CD14-positive monocyte (primary cell): Measurements from ENCODE around the gene LAS1L. TPM values are rescaled to one million over a fixed set of nuclear protein-coding genes. Genes with fewer than 3 reads are reported as not detected.
"Not testable (repeated sequence)": the region's sequence is repeated elsewhere in the genome, so short reads cannot be mapped to it uniquely, and the experiment has no call there.

Experiments
- DNase-seq, 3 donors: peaks; one replicate each; pipeline ENCODE4 v3.0.0-alpha.2; 2011 to 2022
- H2AFZ ChIP-seq: 2 replicates; pipeline ENCODE4 v1.6.0; 2012; ENCODE audit warnings: mild to moderate bottlenecking, low read depth, low read length, inconsistent platforms; ENCODE audit not compliant: insufficient read depth, poor library complexity, severe bottlenecking
- H3K27ac ChIP-seq, 2 donors: 1 replicate in 1 of 2; 2 replicates in 1 of 2; pipeline ENCODE4 v1.5.1; 2012 to 2013; ENCODE audit warnings: low read length in 2 of 2, control low read depth in 1 of 2, inconsistent platforms in 1 of 2, low read depth in 1 of 2, mild to moderate bottlenecking in 1 of 2
- H3K27me3 ChIP-seq, 2 donors: one replicate each; pipeline versions ENCODE4 v1.6.0 to v1.6.1; 2011 to 2013; ENCODE audit warnings: low read length in 2 of 2; ENCODE audit not compliant: control insufficient read depth in 2 of 2, insufficient read depth in 2 of 2
- H3K36me3 ChIP-seq, 2 donors: replicated peaks in 1 of 2; 1 replicate in 1 of 2; 2 replicates in 1 of 2; pipeline versions ENCODE4 v1.5.1 to v1.6.1; 2012 to 2013; ENCODE audit warnings: low read length in 2 of 2, control low read depth in 1 of 2, inconsistent platforms in 1 of 2, mild to moderate bottlenecking in 1 of 2; ENCODE audit not compliant: insufficient read depth in 2 of 2, control insufficient read depth in 1 of 2
- H3K4me1 ChIP-seq, 2 donors: 1 replicate in 1 of 2; 2 replicates in 1 of 2; pipeline versions ENCODE4 v1.5.1 to v1.6.1; 2012 to 2013; ENCODE audit warnings: low read length in 2 of 2, control low read depth in 1 of 2, inconsistent platforms in 1 of 2, mild to moderate bottlenecking in 1 of 2, moderate library complexity in 1 of 2; ENCODE audit not compliant: insufficient read depth in 2 of 2, control insufficient read depth in 1 of 2
- H3K4me2 ChIP-seq: replicated peaks from 2 replicates; pipeline ENCODE3; 2012; ENCODE audit warnings: low read length, moderate library complexity, mild to moderate bottlenecking; ENCODE audit not compliant: poor library complexity, severe bottlenecking; ENCODE audit errors: extremely low read depth
- H3K4me3 ChIP-seq, 3 experiments: fragments of 200-600 bp in 1 of 3; sonication (generic) in 1 of 3; replicated peaks in 1 of 3; 1 replicate in 2 of 3; 2 replicates in 1 of 3; pipeline ENCODE4 v1.5.1; 2011 to 2013; ENCODE audit warnings: low read length in 3 of 3, mild to moderate bottlenecking in 3 of 3, control low read depth in 2 of 3, low read depth in 2 of 3, inconsistent platforms in 1 of 3, moderate library complexity in 1 of 3
- H3K79me2 ChIP-seq: 2 replicates; pipeline ENCODE4 v1.6.0; 2012; ENCODE audit warnings: mild to moderate bottlenecking, control low read depth, inconsistent platforms, low read length, moderate library complexity; ENCODE audit not compliant: insufficient read depth
- H3K9ac ChIP-seq: 2 replicates; pipeline ENCODE4 v1.6.0; 2017; ENCODE audit warnings: low read length, mild to moderate bottlenecking; ENCODE audit not compliant: insufficient read depth, poor library complexity, severe bottlenecking
- H3K9me3 ChIP-seq, 2 donors: replicated peaks in 1 of 2; 1 replicate in 1 of 2; 2 replicates in 1 of 2; pipeline versions ENCODE4 v1.5.1 to v1.6.1; 2012 to 2013; ENCODE audit warnings: low read length in 2 of 2, control low read depth in 1 of 2; ENCODE audit not compliant: control insufficient read depth in 1 of 2, insufficient read depth in 1 of 2
- H4K20me1 ChIP-seq: 2 replicates; pipeline ENCODE4 v1.6.0; 2012; ENCODE audit warnings: mild to moderate bottlenecking, low read length, control low read depth, moderate library complexity; ENCODE audit not compliant: insufficient read depth
- H3K27ac Mint-ChIP-seq, 7 donors: one replicate each; pipeline ENCODE4 v1.8.0; 2020; ENCODE audit warnings: mild to moderate bottlenecking in 7 of 7, mixed read lengths in 7 of 7, moderate library complexity in 6 of 7, inconsistent platforms in 2 of 7
- H3K27me3 Mint-ChIP-seq, 3 donors: one replicate each; pipeline ENCODE4 v1.8.0; 2021 to 2022; ENCODE audit warnings: low read depth in 3 of 3, mild to moderate bottlenecking in 3 of 3, mixed read lengths in 3 of 3, moderate library complexity in 3 of 3, inconsistent platforms in 1 of 3
- H3K36me3 Mint-ChIP-seq, 2 donors: one replicate each; pipeline ENCODE4 v1.8.0; 2020; ENCODE audit warnings: mixed read lengths in 2 of 2, inconsistent platforms in 1 of 2, mild to moderate bottlenecking in 1 of 2
- H3K4me1 Mint-ChIP-seq: one replicate; pipeline ENCODE4 v1.8.0; 2020; ENCODE audit warnings: mild to moderate bottlenecking, mixed read lengths
- H3K4me3 Mint-ChIP-seq, 2 donors: one replicate each; pipeline ENCODE4 v1.8.0; 2020; ENCODE audit warnings: mild to moderate bottlenecking in 2 of 2, mixed read lengths in 2 of 2, moderate library complexity in 1 of 2
- H3K9me3 Mint-ChIP-seq, 7 donors: one replicate each; pipeline ENCODE4 v1.8.0; 2020 to 2022; ENCODE audit warnings: mixed read lengths in 7 of 7, mild to moderate bottlenecking in 6 of 7, moderate library complexity in 6 of 7, inconsistent platforms in 2 of 7
- CTCF ChIP-seq: fragments of 200-600 bp; IDR thresholded peaks from one replicate; pipeline ENCODE4 v1.8.0; 2022; ENCODE audit warnings: antibody characterized with exemption, mild to moderate bottlenecking
- WGBS: methylation state at CpG from one replicate; pipeline ENCODE4 v1.1.5; 2013; ENCODE audit warnings: missing lambda C conversion rate; ENCODE audit not compliant: insufficient coverage; 5-methylcytosine and 5-hydroxymethylcytosine counted together
- intact Hi-C, 2 donors: fragments of 100-400 bp; cut with micrococcal nuclease; formaldehyde crosslinking; loops; one replicate each; pipeline versions ENCODE4 v1.15.0 to v1.15.1; 2023
- polyA plus RNA-seq, 3 donors: library from polyadenylated mRNA; depleted of rRNA in 1 of 3; unstranded in 2 of 3; stranded (reverse) in 1 of 3; fragments of 300-500 nt in 2 of 3; fragments of >200 nt in 1 of 3; fragmentation: Illumina TruSeq in 2 of 3; gene quantifications; 1 replicate in 2 of 3; 2 replicates in 1 of 3; pipeline ENCODE4 v1.2.3, GENCODE V29; 2012 to 2021

The LAS1L gene
- polyA plus RNA-seq, 3 donors, result 15.9 to 17.1 (median 17.1) TPM

- peaks cover 5 to 11% of the 10 kb centered on the region in 2 donors for H3K4me1 ChIP-seq
- H3K27ac ChIP-seq, H3K79me2 ChIP-seq, DNase-seq, H4K20me1 ChIP-seq, H3K9me3 ChIP-seq, H3K4me2 ChIP-seq, H3K4me3 ChIP-seq, H3K4me3 Mint-ChIP-seq, H3K9me3 Mint-ChIP-seq, H3K27me3 ChIP-seq, H2AFZ ChIP-seq, H3K9ac ChIP-seq, intact Hi-C loops: not testable (repeated sequence)
- Mint-ChIP-seq H3K27me3 (peaks cover 0 to 11% (median 1%) of the 10 kb centered on the region in 3 donors), H3K4me1 (peaks cover 12% of the 10 kb centered on the region), H3K36me3 (peaks cover 39 to 40% of the 10 kb centered on the region in 2 donors), H3K27ac (peak overlapping the region in 1 of 7 donors; percentile 59)
- H3K36me3 ChIP-seq, result peaks cover 50 to 76% of the 10 kb centered on the region in 2 donors
- WGBS, result no CpG with 5 or more reads among the region's 9 CpGs
These were observed 15.6 kb downstream of the LAS1L start for GRCh38 chrX:65518980-65519379.

GRCh38 chrX:65517923-65518322 is 16.7 kb downstream of the LAS1L start:
- WGBS, result 94% methylated on average over 2 of the region's 3 CpGs
- H3K36me3 Mint-ChIP-seq, result peaks cover 37 to 38% of the 10 kb centered on the region in 2 donors
- intact Hi-C loops, result no loop called here
- H3K4me3 ChIP-seq, result no peak overlapping the region
- no peak overlapping the region for H3K9ac ChIP-seq
- H3K9me3 Mint-ChIP-seq, result no peaks in the 10 kb centered on the region
- H3K79me2 ChIP-seq, result no peaks in the 10 kb centered on the region
- H3K36me3 ChIP-seq, result peaks cover 43 to 76% of the 10 kb centered on the region in 2 donors
- H3K27ac Mint-ChIP-seq, result no peak overlapping the region
- DNase-seq, result no peak
- TF ChIP-seq CTCF, result no peak
- H3K9me3 ChIP-seq, result no peaks in the 10 kb centered on the region
- no peaks in the 10 kb centered on the region for H3K27me3 ChIP-seq
- H3K27ac ChIP-seq, result no peak overlapping the region
- no peak overlapping the region for H3K4me3 Mint-ChIP-seq
- peaks cover under 1 to 6% of the 10 kb centered on the region in 2 donors for H3K4me1 ChIP-seq
- H3K4me2 ChIP-seq, result no peak overlapping the region
- peaks cover 6% of the 10 kb centered on the region for H3K4me1 Mint-ChIP-seq
- peaks cover 0 to 14% (median 1%) of the 10 kb centered on the region in 3 donors for H3K27me3 Mint-ChIP-seq
- no peaks in the 10 kb centered on the region for H4K20me1 ChIP-seq
- no peak overlapping the region for H2AFZ ChIP-seq
